ENCODE results near the gene ASCC1. TPM values are rescaled to one million over a fixed set of nuclear protein-coding genes. Genes with fewer than 3 reads are reported as not detected.

The ASCC1 gene
- total and polyA plus RNA-seq, 2 donors (not counting 3 experiments of a cell fraction or from before 2014, with no cell fraction given): 16.0 to 24.9 TPM

GRCh38 chr10:72223743-72224101 lies 7.6 kb upstream of the ASCC1 start:
- POLR2A ChIA-PET: interaction anchor here (0.5 to 1.6 kb wide), 3 partner anchors 25 to 51 kb away, joined by 3 to 4 read pairs (median 3); partner anchors contain the start of gene DDIT4
- dilution Hi-C loops (cut with MboI; ENCODE audit: extremely low pct_ligation_motif_present, low sequenced_read_pairs) (no loop called here), intact Hi-C loops (cut with micrococcal nuclease) (loop anchor here (1.0 to 2.0 kb wide), 4 partner anchors 50 to 175 kb away; partner anchors contain the start of gene DDIT4)
- H3K4me3 ChIP-seq (replicated peaks in 1 of 3; ENCODE audit: insufficient read depth in 1 of 3, low read depth in 1 of 3, low read length in 3 of 3): no peak overlapping the region
- peaks cover 0 to 2% of the 10 kb centered on the region in 2 experiments for H3K36me3 ChIP-seq (ENCODE audit: control insufficient read depth in 2 of 2, extremely low read depth in 1 of 2, insufficient read depth in 2 of 2, low read length in 2 of 2)
- H3K9me3 ChIP-seq (replicated peaks; ENCODE audit: control insufficient read depth, insufficient read depth, low read length): no peaks in the 10 kb centered on the region
- peak overlapping the region; percentile 69 for H3K9ac ChIP-seq (replicated peaks; ENCODE audit: extremely low read depth, insufficient read depth, low read length)
- CTCF ChIA-PET: interaction anchor here (0.6 to 9.4 kb wide), 22 partner anchors 8 to 327 kb away, joined by 3 to 193 read pairs (median 4); partner anchors contain the start of gene DDIT4
- TF ChIP-seq POLR2A (IDR thresholded peaks at IDR 0.05; ENCODE audit: low read depth, low read length) (no peak), FOS (IDR thresholded peaks at IDR 0.05; ENCODE audit: borderline replicate concordance, insufficient read depth, low read length) (peak; percentile 36), EZH2 (IDR thresholded peaks at IDR 0.05; ENCODE audit: borderline replicate concordance, low read depth, low read length, severe bottlenecking) (no peak), MYC (IDR thresholded peaks at IDR 0.05; ENCODE audit: low read depth, low read length) (no peak)
- H3K4me1 ChIP-seq (ENCODE audit: control insufficient read depth, extremely low read depth, insufficient read depth, low read length): peaks cover 11% of the 10 kb centered on the region
- H4K20me1 ChIP-seq (replicated peaks; ENCODE audit: control insufficient read depth, extremely low read depth, insufficient read depth, low read length): no peaks in the 10 kb centered on the region
- peaks cover 3% of the 10 kb centered on the region for H3K79me2 ChIP-seq (ENCODE audit: control insufficient read depth, insufficient read depth, low read length)
- H3K9me1 ChIP-seq (replicated peaks; ENCODE audit: control insufficient read depth, extremely low read depth, insufficient read depth, low read length): no peaks in the 10 kb centered on the region
- DNase-seq (ENCODE audit: low read depth, low spot score) (peak; percentile 59), FAIRE-seq (peak; percentile 77)
- H3K4me2 ChIP-seq (ENCODE audit: insufficient read depth, low read length): peak overlapping the region; percentile 89
- no peak overlapping the region for H2AFZ ChIP-seq (ENCODE audit: low read depth, low read length)
- no peaks in the 10 kb centered on the region for H3K27me3 ChIP-seq (ENCODE audit: control insufficient read depth in 2 of 2, insufficient read depth in 2 of 2, low read length in 2 of 2)
- H3K27ac ChIP-seq (ENCODE audit: insufficient read depth, low read depth, low read length): peak overlapping the region; percentile 67
- no TSS peak for BruUV-seq (replicated peaks)

- TF ChIP-seq EZH2 (IDR thresholded peaks at IDR 0.05; ENCODE audit: borderline replicate concordance, low read depth, low read length, severe bottlenecking) (no peak), POLR2AphosphoS5 (IDR thresholded peaks at IDR 0.05; ENCODE audit: insufficient read depth, low read depth, low read length) (no peak), JUN (IDR thresholded peaks at IDR 0.05; ENCODE audit: borderline replicate concordance, insufficient read depth, insufficient read length, low read depth) (no peak), FOS (IDR thresholded peaks at IDR 0.05; ENCODE audit: borderline replicate concordance, insufficient read depth, low read length) (no peak), POLR2A (IDR thresholded peaks at IDR 0.05; ENCODE audit: low read depth, low read length) (no peak), CTCF (IDR thresholded peaks at IDR 0.05; ENCODE audit: extremely low read depth in 1 of 2, insufficient read depth in 1 of 2, low read depth in 1 of 2, low read length in 2 of 2) (no peak), MYC (IDR thresholded peaks at IDR 0.05; ENCODE audit: low read depth, low read length) (no peak)
- TF ChIP-seq, protein P1, sequence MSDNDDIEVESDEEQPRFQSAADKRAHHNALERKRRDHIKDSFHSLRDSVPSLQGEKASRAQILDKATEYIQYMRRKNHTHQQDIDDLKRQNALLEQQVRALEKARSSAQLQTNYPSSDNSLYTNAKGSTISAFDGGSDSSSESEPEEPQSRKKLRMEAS (IDR thresholded peaks at IDR 0.05; ENCODE audit: insufficient read depth, insufficient read length): no peak
- Histone ChIP-seq H3K27ac (ENCODE audit: insufficient read depth, low read depth, low read length) (no peak overlapping the region), H3K27me3 (ENCODE audit: control insufficient read depth in 2 of 2, insufficient read depth in 2 of 2, low read length in 2 of 2) (no peaks in the 10 kb centered on the region), H3K4me1 (ENCODE audit: control insufficient read depth, extremely low read depth, insufficient read depth, low read length) (peaks cover 15% of the 10 kb centered on the region), H3K79me2 (ENCODE audit: control insufficient read depth, insufficient read depth, low read length) (peaks cover 22% of the 10 kb centered on the region), H3K9ac (replicated peaks; ENCODE audit: extremely low read depth, insufficient read depth, low read length) (no peak overlapping the region), H3K9me1 (replicated peaks; ENCODE audit: control insufficient read depth, extremely low read depth, insufficient read depth, low read length) (no peaks in the 10 kb centered on the region), H3K36me3 (ENCODE audit: control insufficient read depth in 2 of 2, extremely low read depth in 1 of 2, insufficient read depth in 2 of 2, low read length in 2 of 2) (peaks cover 0 to 2% of the 10 kb centered on the region in 2 experiments), H3K4me2 (ENCODE audit: insufficient read depth, low read length) (no peak overlapping the region), H2AFZ (ENCODE audit: low read depth, low read length) (no peak overlapping the region), H4K20me1 (replicated peaks; ENCODE audit: control insufficient read depth, extremely low read depth, insufficient read depth, low read length) (no peaks in the 10 kb centered on the region), H3K9me3 (replicated peaks; ENCODE audit: control insufficient read depth, insufficient read depth, low read length) (no peaks in the 10 kb centered on the region), H3K4me3 (replicated peaks in 1 of 3; ENCODE audit: insufficient read depth in 1 of 3, low read depth in 1 of 3, low read length in 3 of 3) (no peak overlapping the region)
- no peak for DNase-seq (ENCODE audit: low read depth, low spot score)
- FAIRE-seq: no peak
- no TSS peak for BruUV-seq (replicated peaks)
- dilution Hi-C loops (cut with MboI; ENCODE audit: extremely low pct_ligation_motif_present, low sequenced_read_pairs): no loop called here
- CTCF ChIA-PET: interaction anchor here (1.0 to 9.4 kb wide), 7 partner anchors 8 to 325 kb away, joined by 4 to 193 read pairs (median 5); no protein-coding TSS in a partner anchor
- intact Hi-C loops (cut with micrococcal nuclease): no loop called here
- POLR2A ChIA-PET: interaction anchor here (0.7 kb wide), 1 partner anchor 271 kb away, joined by 5 read pairs; no protein-coding TSS in a partner anchor
Measured at GRCh38 chr10:72221278-72221677, 5.2 kb upstream of the ASCC1 start.
